Measurements from ENCODE around the gene SFT2D2.

Gene SFT2D2

GRCh38 chr1:168223681-168224540, 1.9 kb upstream of the SFT2D2 start:
- no peak for DNase-seq

GRCh38 chr1:168224991-168225390, 813 bp upstream of the SFT2D2 start:
- DNase-seq, result no peak

GRCh38 chr1:168227620-168228019, 1.8 kb downstream of the SFT2D2 start:
- DNase-seq, result no peak

- no peak for DNase-seq
Measured at GRCh38 chr1:168229893-168230292, 4.1 kb downstream of the SFT2D2 start.

GRCh38 chr1:168230709-168231108, 4.9 kb downstream of the SFT2D2 start:
- DNase-seq, result no peak

DNA sequence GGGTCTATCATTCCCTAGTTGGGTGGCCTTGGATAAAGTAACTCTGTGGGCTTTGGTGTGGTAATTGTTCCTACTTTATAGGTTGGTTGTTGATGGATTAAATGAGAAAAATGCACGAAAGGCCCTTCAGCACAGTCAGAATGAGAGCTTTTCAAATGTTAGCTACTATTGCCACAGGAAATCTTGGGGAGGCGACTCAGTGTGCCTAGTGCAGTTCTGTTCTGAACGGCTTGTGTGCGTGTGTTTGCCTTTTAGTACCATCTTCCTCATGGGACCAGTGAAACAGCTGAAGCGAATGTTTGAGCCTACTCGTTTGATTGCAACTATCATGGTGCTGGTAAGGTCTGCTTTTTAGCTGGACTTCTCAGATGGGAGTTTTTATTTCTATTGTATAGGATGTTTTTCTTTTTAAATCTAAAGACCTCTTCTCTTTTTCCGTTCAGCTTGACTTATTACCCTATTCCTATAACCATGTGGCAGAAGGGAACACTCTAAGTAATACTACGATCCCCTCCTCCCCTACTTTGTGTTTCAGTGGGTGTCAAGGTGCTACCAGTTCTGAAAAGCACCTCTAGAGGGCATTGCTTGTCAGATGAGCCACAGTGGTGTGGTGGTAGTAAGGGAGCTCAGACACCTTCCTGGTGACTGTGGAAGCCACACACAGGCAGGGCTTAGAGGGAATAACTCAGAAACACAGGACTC, 9.2 kb downstream of the SFT2D2 start:
- no peak for DNase-seq

DNA sequence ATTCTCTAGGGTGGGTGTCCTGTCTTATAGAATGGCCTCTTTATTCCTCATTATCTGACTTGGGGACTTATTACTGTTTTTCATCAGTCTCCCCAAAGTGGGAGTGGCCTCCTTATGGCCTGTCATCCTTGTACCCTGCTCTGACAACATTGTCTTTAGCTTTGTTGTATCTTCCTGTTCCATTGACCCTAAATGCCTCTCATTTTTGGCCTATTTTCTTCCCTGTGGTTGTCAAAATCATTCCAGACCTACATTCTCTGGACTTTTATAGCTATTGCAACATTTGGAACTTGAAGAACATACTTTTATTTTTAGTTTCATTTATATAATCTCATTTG, 9.7 kb downstream of the SFT2D2 start:
- DNase-seq, result no peak

DNA sequence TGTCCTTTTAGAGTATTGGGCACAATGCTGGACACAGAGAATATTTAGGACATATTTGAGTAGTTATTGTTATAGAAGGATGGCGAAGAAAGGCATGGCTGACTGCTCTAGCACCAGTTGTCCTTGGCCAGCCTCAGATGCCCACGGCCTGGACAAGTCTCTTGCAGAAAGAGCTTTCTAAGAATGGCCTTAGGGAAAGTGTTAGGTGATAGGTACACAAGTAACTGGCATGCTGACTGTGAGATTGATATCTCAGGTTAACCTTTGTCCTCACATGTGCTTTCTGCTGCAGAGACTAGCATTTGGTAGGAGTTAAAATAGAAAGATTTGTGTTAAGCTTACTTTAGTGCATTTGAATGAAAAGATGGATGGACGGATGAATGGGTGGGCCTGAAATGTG, 10.1 kb downstream of the SFT2D2 start:
- no peak for DNase-seq

GRCh38 chr1:168236836-168237611, 11.2 kb downstream of the SFT2D2 start:
- DNase-seq, result no peak

GRCh38 chr1:168243198-168243597, 17.4 kb downstream of the SFT2D2 start:
- no peak for DNase-seq

DNA sequence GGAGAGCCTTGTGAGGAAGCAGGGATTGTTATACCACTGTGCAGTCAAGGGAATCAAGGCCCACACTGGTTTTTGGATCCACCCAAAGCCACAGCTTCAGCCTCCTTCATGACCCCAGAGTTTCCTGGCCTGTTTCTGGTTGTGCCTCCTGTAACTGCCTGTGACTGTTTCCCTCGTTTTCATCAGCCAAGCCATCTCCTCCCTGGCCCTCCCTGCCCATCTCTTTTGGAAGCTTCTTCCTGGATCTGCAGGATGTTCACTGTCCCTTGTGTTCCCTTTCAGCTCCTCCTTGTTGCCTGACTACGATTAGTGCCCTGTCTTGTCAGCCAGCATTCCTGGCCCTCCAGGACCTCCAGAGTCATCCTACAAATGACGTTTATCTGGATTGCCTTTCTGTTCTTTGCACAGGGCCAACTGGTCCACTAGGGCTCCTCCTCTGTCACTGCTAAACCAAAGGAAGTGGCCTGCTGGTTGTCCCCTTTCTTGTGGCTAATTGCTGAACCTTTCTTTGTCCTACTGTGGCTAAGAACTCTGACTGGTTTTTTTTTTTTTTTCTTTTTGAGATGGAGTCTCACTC, 17.9 kb downstream of the SFT2D2 start:
- DNase-seq, result no peak

DNA sequence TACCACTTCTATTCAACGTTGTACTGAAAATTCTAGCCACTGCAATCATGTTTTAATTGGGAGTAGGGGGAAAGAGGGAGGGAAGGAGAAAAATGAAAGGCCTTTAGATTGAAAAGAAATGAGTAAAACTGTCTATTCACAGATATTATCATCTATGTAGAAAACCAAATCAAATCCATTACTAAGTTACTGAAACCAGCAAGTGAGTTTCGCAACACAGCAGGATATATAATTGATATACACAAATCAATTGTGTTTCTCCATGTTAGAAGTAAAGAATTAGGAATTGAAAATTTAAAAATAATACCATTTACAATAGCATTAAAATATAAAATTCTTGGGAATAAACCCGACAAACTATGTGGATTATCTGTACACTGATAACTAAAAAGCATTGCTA, 19.2 kb downstream of the SFT2D2 start:
- DNase-seq, result no peak

GRCh38 chr1:168246506-168246905, 20.7 kb downstream of the SFT2D2 start:
- no peak for DNase-seq

DNA sequence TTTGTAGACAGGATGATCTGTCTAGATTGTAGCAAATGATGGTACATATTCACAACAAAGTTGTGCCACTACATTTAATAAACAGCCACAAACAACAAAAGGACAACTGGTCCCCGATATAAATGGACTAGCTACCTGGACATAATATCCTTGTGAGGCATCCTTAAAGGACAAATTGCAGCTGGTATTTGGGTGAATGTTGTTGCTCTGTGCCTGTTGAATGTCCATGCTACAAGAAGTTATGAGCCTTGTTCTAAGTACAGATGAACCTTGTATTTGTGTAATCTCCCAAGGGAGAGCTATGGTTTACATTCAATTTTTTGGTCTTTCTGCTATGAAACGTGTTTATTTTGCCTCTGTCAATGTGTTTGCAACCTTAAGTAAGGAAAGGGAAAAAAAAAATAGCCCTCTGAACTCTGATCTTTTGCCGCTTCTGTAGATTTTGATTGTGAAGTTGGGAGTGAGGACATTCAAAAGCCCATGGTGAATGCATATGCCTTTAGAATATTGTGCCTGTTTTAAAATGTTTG, 26.5 kb downstream of the SFT2D2 start:
- no peak for DNase-seq

- DNase-seq, result no peak
Measured at GRCh38 chr1:168256164-168256563, 30.4 kb downstream of the SFT2D2 start.

DNA sequence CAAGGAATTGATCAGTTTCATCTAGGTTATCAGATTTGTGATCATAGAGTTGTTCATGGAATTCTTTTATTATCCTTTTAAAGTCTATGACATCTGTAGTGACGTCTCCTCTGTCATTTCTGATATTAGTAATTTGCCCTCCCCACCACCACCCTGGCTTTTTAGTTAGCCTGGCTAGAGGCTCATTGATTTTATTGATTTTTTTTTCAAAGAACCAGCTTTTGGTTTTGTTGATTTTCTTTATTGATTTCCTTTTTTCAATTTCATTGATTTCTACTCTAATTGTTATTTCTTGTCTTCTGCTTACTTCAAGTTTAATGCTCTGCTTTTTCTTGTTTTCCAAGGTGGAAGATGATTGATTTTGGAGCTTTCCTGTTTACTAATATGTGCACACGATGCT, 31.6 kb downstream of the SFT2D2 start:
- no peak for DNase-seq

GRCh38 chr1:168259567-168259966, 33.8 kb downstream of the SFT2D2 start:
- DNase-seq, result no peak

- no peak for DNase-seq
Measured at GRCh38 chr1:168260393-168260792, 34.6 kb downstream of the SFT2D2 start.

GRCh38 chr1:168261390-168261789, 35.6 kb downstream of the SFT2D2 start:
- DNase-seq, result no peak

GRCh38 chr1:168263130-168263529, 37.3 kb downstream of the SFT2D2 start:
- DNase-seq, result no peak

DNA sequence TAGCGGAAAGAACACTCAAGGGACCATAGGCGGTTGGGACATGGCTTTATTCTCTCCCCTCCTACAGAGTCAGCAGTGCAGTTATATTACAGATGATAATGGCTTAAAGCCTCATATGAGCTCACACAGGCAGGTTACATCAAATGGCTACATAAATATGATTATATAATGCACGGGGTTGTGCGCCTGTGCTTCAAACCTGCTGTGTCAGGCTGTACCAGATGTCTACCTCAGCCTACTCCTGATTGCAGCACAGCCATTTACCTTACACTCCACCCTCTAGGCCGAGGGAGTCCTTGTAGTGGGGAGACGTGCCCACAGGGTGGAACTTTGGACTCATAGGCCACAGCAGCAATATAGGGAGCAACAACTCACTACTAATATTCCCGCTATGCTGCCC, 38.5 kb downstream of the SFT2D2 start:
- no peak for DNase-seq

DNA sequence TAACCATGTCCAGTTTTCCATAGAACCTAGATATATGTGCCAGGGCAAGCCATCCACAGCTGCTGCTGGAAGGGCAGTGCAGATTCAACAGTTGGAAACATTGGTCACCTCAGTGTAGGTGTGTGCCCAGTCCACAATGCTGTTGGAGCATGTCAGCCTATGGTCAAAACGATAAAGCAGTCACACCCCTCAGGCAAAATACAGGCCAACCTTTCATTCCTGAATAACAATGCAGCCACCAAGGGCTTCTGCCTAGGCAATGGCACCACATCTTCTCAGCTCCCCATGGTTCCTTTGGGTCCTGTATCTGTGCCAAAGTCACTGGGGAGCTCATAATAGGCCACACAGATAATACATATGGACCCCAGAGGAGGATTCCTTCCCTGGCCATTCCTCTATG, 39.8 kb downstream of the SFT2D2 start:
- DNase-seq, result no peak

GRCh38 chr1:168266644-168267186, 40.9 kb downstream of the SFT2D2 start:
- no peak for DNase-seq
